H1 (cell line): ENCODE data around the gene VAV2.

Source experiments
- CTCF ChIP-seq, 3 experiments: IDR thresholded peaks; 1 replicate in 2 of 3; 2 replicates in 1 of 3; pipeline versions ENCODE4 v1.5.1 to v1.6.1; 2011; ENCODE audit warnings: low read length in 3 of 3, mild to moderate bottlenecking in 3 of 3, inconsistent platforms in 2 of 3, low read depth in 1 of 3, moderate library complexity in 1 of 3; ENCODE audit not compliant: insufficient read depth in 1 of 3; ENCODE audit errors: control extremely low read depth in 1 of 3
- EP300 ChIP-seq, 2 experiments: IDR thresholded peaks; 1 replicate in 1 of 2; 2 replicates in 1 of 2; pipeline ENCODE4 v1.6.1; 2011 to 2012; ENCODE audit warnings: low read depth in 2 of 2, low read length in 2 of 2, mild to moderate bottlenecking in 2 of 2, borderline replicate concordance in 1 of 2, inconsistent platforms in 1 of 2, moderate library complexity in 1 of 2
- JUN ChIP-seq: IDR thresholded peaks from 2 replicates; pipeline ENCODE4 v1.6.1; 2011; ENCODE audit warnings: low read depth, mild to moderate bottlenecking, improper control_type of control experiment, low read length
- KDM5A ChIP-seq: fragments of 200-600 bp; IDR thresholded peaks from 2 replicates; pipeline ENCODE4 v1.7.1; 2012; ENCODE audit warnings: mild to moderate bottlenecking, low read length, inconsistent platforms, mixed read lengths
- POLR2AphosphoS5 ChIP-seq: IDR thresholded peaks from 2 replicates; pipeline ENCODE4 v1.6.1; 2011; ENCODE audit warnings: low read depth, low read length
- RAD21 ChIP-seq, 2 experiments: IDR thresholded peaks in 1 of 2; conservative IDR thresholded peaks in 1 of 2; 2 replicates each; pipeline ENCODE4 v1.6.1; 2011; ENCODE audit warnings: low read depth in 2 of 2, low read length in 2 of 2, improper control_type of control experiment in 1 of 2, inconsistent platforms in 1 of 2, mild to moderate bottlenecking in 1 of 2, moderate library complexity in 1 of 2
- RFX5 ChIP-seq: IDR thresholded peaks from 2 replicates; pipeline ENCODE4 v1.6.1; 2011; ENCODE audit warnings: low read depth, low read length, improper control_type of control experiment, borderline replicate concordance
- SP1 ChIP-seq: IDR thresholded peaks from 2 replicates; pipeline ENCODE4 v1.6.1; 2011; ENCODE audit warnings: low read depth, low read length
- SRF ChIP-seq: IDR thresholded peaks from 2 replicates; pipeline ENCODE4 v1.6.1; 2011; ENCODE audit warnings: mild to moderate bottlenecking, low read depth, low read length, moderate library complexity
- USF2 ChIP-seq: IDR thresholded peaks from 2 replicates; pipeline ENCODE4 v1.6.1; 2011; ENCODE audit warnings: low read length, improper control_type of control experiment

- no peak for TF ChIP-seq USF2
- TF ChIP-seq CTCF (IDR thresholded peaks at IDR 0.05; ENCODE audit: control extremely low read depth in 1 of 3, insufficient read depth in 1 of 3, low read depth in 1 of 3, low read length in 3 of 3), result no peak
- no peak for TF ChIP-seq SRF
- no peak for TF ChIP-seq SP1
- TF ChIP-seq RFX5, result no peak
- TF ChIP-seq EP300 (IDR thresholded peaks at IDR 0.05; ENCODE audit: borderline replicate concordance in 1 of 2, low read depth in 2 of 2, low read length in 2 of 2), result no peak
- TF ChIP-seq JUN, result no peak
- no peak for TF ChIP-seq KDM5A
- TF ChIP-seq RAD21 (IDR thresholded peaks at IDR 0.05 in 1 of 2, conservative IDR thresholded peaks at IDR 0.05 in 1 of 2; ENCODE audit: low read depth in 2 of 2, low read length in 2 of 2), result no peak
- no peak for TF ChIP-seq POLR2AphosphoS5
These were observed 158.6 kb downstream of the VAV2 start for GRCh38 chr9:133833388-133834025.
